HG03439 (cell line): ENCODE measurements around the gene ABCC8.

Experiments
- ATAC-seq: cut with Tn5 transposase; IDR thresholded peaks from one replicate; pipeline ENCODE4 v1.9.1; 2021; ENCODE audit warnings: mild to moderate bottlenecking, moderate library complexity; ENCODE audit not compliant: unreplicated experiment

Gene ABCC8

GRCh38 chr11:17473071-17473744 lies 3.4 kb downstream of the ABCC8 start:
- no peak for ATAC-seq

GRCh38 chr11:17472467-17472866 lies 4.2 kb downstream of the ABCC8 start:
- ATAC-seq = no peak

GRCh38 chr11:17471501-17471900 lies 5.1 kb downstream of the ABCC8 start:
- no peak for ATAC-seq

- no peak for ATAC-seq
These were observed 6.6 kb downstream of the ABCC8 start for GRCh38 chr11:17469998-17470397.

- ATAC-seq = no peak
These were observed 8.5 kb downstream of the ABCC8 start for GRCh38 chr11:17468122-17468521.

- no peak for ATAC-seq
These were observed 13.0 kb downstream of the ABCC8 start for GRCh38 chr11:17463546-17464174.

- ATAC-seq = no peak
These were observed 13.7 kb downstream of the ABCC8 start for GRCh38 chr11:17462940-17463339.

- no peak for ATAC-seq
These were observed 16.2 kb downstream of the ABCC8 start for GRCh38 chr11:17460406-17460805.

GRCh38 chr11:17459236-17459896 lies 17.3 kb downstream of the ABCC8 start:
- ATAC-seq = no peak

- no peak for ATAC-seq
These were observed 18.4 kb downstream of the ABCC8 start for GRCh38 chr11:17458268-17458667.

- no peak for ATAC-seq
These were observed 19.1 kb downstream of the ABCC8 start for GRCh38 chr11:17457396-17458173.

GRCh38 chr11:17452668-17453067 lies 24.0 kb downstream of the ABCC8 start:
- ATAC-seq = no peak

- ATAC-seq = no peak
These were observed 27.5 kb downstream of the ABCC8 start for GRCh38 chr11:17449158-17449557.

GRCh38 chr11:17446482-17446881 lies 30.2 kb downstream of the ABCC8 start:
- ATAC-seq = no peak

- ATAC-seq = no peak
These were observed 31.3 kb downstream of the ABCC8 start for GRCh38 chr11:17445240-17445795.

- ATAC-seq = no peak
These were observed 32.5 kb downstream of the ABCC8 start for GRCh38 chr11:17443926-17444690.

- no peak for ATAC-seq
These were observed 33.2 kb downstream of the ABCC8 start for GRCh38 chr11:17443423-17443822.

- ATAC-seq = no peak
These were observed 33.6 kb downstream of the ABCC8 start for GRCh38 chr11:17443000-17443399.

GRCh38 chr11:17439316-17439782 lies 37.3 kb downstream of the ABCC8 start:
- ATAC-seq = no peak

GRCh38 chr11:17437366-17437765 lies 39.3 kb downstream of the ABCC8 start:
- ATAC-seq = no peak
